T-helper 2 cell (primary cell): ENCODE data around the gene PIK3R3.
A peak's percentile ranks its signal among the peaks of the same experiment; 100 is the strongest.

ENCODE experiments used
- DNase-seq, 5 experiments: peaks; one replicate each; pipeline versions ENCODE4 v3.0.0 to v3.0.0-alpha.2; 2012 to 2022

PIK3R3 gene

GRCh38 chr1:46153732-46154131, 21.3 kb upstream of the PIK3R3 start:
- DNase-seq: no peak

GRCh38 chr1:46153228-46153627, 20.8 kb upstream of the PIK3R3 start:
- no peak for DNase-seq

DNA sequence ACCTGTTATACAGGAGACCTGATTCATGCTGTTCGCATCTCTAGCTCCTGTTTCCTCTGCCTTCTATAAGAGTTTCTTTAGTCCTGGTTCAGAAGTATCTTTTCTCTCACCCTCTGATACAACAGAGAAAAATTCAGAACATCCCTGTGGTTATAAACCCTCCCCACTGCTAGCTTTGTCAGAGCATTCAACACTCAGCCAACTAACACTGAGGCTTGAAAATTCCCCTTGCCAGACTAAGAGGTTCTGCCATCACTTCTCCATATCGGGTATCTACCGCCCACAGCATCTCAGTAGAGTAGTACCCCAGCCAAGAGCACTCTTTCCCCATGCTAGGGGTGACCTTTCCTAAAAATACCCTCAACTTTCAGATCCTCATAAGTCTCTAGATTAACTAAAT, 19.6 kb upstream of the PIK3R3 start:
- no peak for DNase-seq

DNA sequence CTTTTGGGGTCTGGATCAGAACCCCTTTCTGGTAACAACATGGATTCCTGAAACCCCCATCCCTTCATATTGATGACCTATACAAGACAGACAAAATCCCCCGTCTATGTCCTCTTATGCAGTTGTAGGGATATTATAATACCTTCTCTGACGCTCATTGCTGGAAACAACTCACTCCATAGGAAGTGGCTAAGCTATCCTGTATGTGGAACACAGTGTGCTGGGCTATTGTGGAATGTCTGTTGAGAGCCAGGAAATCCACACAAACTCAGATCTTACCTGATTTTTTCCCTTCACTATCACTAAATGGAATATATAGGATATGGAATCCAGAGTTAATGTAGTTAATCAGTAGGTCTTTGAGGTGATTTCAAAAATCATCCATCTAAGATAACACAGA, 17.7 kb upstream of the PIK3R3 start:
- no peak for DNase-seq

DNA sequence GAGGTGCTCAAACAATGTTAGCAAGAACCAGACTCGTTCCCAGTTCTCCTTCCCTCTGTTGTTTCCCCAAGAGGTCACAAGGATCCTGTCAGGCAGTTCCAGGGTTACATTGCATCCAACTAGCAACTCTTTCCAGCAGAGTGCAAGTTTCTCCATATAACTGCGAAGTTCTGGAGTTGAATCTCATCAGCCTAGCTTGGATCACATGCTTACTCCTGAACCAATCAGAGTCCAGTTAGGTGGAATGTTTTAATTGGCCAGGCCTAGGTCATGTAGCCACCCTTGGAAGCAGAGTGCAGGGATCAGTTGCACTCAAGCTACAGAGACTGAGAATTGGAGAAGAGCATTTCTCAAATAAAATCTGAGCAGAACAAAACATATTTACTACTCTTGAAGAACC, 15.9 kb upstream of the PIK3R3 start:
- no peak for DNase-seq

DNA sequence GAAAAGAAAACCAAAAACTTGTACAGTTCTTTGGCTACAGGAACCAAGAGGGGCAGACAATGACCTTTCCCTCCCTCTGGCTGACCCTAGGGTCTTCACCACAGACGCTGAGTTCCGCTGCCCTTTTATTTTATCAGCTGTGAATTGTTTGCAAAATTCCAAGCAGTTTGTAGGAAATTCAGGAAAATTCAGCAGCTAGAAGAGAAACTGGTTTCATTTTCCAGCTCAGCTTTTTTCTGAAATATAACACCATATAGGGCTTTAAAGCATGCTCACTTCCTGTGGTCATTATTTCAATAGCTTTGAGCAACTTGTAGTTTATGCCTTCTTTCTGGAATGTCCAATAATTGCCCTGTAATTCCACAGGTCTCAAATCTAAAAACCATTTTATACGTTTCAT, 5.5 kb upstream of the PIK3R3 start:
- DNase-seq: no peak

GRCh38 chr1:46136711-46137110, 4.3 kb upstream of the PIK3R3 start:
- no peak for DNase-seq

DNA sequence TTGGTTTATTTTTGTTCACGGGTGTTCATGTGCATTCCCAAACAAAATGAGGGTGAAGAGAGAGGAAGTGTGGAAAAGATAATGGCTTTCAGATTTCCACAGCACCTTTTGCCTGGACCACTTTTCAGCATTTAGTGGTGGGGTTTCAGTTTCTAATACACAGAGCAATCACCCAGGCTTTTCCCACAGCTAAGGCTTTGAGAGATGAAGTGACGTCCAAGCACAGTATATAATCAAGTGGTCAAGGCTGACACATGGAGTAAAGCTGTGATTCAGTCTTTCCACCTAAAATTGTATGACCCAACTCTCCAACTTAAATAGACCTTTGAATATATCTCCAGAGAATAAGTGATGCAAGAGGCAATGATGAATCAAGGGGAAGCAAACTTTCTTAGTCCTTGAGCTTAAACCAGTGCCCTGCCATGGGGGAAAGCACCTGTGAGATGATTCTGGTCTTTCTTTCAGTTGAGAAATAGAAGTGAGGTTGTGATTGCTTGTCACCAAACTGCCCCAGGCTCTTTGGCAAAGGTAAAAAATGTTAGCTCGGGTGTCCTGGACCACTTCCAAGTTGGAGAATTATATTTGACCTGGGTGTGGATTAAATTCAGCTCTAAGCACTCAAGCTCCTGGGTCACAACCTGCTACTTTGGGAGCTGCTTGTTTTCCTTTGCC, 2.4 kb upstream of the PIK3R3 start:
- no peak for DNase-seq

GRCh38 chr1:46133781-46134350, 1.4 kb upstream of the PIK3R3 start:
- no peak for DNase-seq

DNA sequence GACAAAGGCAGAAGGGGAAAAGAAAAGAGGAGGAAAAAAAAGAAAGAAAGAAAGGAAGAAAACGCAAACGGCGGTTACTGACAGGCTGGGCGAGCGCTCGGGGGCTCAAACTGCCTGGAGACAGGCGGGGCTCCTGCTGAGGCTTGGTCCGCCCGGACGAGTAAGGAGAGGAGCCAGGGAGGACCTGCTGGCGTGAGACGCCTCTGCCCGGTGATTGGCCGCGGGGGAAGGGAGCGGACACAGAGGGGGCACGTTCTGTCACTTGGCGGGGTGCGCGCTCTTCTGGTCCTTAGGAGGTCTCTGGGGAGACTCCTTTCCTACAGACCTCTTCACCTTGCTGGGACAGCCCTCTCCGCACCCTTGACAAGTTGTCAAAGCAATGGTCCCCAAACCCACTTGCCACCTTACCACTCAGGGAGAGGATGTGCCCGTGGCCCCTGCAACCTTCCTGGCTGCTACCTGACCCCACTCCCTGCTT, 791 bp upstream of the PIK3R3 start:
- peak in 1 of 5 experiments; percentile 24 for DNase-seq

DNA sequence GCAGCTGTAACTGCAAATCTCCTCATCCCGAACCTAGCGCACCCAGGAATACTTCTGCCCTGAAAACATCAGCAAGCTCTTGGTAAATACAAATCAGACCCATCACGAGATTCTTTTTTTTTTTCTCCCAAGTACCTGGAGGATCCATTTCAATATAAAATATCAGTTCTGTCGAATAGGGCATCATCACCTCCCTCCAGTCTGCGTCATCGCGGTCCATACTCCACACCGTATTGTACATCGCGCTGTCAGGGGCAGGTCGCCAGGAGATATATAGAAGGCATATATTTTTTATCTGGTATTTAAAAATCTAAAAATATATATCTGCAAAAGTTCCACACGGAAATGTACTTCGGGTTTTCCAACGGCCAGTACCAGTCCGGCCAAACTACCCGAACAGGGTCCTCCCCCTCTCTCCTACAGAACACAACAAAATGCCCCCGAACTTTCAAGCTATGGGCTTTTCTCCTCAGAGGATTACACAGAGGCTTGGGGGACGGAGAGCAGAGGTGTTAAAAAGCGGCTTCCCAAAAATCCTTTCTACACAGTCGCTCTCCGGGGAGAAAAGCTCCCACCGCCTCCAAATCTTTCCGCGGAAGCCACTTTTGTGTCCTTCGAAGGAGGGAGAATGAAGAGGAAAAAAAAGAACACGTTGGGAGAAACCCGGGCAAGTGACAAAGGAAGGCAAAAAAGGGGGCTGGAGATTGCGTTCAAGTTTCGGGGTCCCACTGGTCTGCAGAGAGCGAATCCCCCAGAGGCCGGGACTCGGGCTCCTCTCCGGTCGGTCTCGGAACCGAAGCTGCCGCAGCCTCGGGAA, 509 bp downstream of the PIK3R3 start:
- DNase-seq: peak in 4 of 5 experiments; percentile 7 to 52 (median 14)

GRCh38 chr1:46131093-46131492, 1.3 kb downstream of the PIK3R3 start:
- no peak for DNase-seq

- DNase-seq: no peak
Observed at GRCh38 chr1:46130606-46131005, 1.8 kb downstream of the PIK3R3 start.

GRCh38 chr1:46130121-46130520, 2.3 kb downstream of the PIK3R3 start:
- no peak for DNase-seq

- DNase-seq: no peak
Observed at GRCh38 chr1:46128344-46128743, 4.1 kb downstream of the PIK3R3 start.

DNA sequence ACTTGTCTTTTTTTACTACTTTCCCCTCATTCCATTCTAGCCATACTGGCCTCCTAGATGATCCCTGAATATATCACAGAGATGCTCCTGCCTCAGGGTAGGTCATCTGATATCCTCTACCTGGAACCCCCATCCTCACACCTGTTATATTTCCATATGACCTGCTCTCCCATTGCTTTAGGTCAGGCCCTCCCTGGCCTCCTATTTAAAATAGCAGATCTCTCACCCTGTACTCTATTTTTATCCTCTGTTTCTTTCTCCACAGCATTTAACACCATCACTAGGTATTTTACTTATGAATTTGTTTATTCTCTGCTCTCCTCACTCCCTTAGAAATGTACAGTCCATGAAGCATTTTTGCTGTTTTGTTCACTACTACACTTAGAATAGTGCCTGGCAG, 13.6 kb downstream of the PIK3R3 start:
- no peak for DNase-seq

DNA sequence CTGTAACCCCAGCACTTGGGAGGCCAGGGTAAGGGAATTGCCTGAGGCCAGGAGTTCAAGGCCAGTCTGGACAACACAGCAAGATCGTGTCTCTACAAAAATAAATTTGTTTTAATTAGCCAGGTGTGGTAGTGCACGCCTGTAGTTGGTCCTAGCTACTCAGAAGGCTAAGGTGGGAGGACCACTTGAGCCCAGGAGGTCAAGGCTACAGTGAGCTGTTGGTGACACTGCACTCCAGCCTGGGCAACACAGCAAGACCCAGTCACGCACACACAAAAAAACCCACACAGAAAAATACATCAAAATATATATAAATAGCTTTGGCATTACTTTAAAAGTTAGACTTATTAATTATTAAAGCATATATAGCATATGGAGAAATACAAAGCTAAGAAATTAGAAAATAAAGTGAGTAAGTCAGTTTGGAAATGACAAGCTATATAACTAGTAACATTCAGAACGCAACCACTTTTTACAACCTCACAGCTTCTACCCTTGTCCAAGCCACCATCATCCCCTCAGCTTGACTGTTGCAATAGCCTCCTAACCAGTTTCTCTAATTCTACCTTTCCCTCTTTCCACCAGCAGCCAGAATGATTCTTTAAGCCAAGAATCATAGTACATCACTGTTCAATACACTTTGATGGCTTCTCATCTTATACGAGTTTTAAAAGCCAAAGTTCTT, 14.5 kb downstream of the PIK3R3 start:
- no peak for DNase-seq

GRCh38 chr1:46114925-46115603, 17.4 kb downstream of the PIK3R3 start:
- no peak for DNase-seq

DNA sequence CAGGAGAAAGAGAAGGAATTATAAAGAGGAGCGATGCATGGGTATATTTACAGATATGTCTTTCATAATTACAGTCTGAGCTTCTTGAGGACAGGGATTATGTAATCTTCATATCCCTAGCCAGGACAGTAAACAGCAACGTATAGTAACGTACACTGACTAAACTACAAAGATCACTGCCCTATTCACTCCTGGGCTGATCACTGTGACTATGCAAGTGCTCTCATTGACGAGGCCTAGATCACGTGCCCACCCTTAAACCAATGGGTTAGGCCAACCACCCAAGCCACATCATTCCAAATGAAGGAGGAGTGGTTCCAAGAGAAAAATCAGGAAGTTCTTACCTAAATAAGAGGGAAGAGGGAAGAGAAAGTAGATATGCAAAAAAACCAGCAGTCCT, 18.5 kb downstream of the PIK3R3 start:
- DNase-seq: no peak

DNA sequence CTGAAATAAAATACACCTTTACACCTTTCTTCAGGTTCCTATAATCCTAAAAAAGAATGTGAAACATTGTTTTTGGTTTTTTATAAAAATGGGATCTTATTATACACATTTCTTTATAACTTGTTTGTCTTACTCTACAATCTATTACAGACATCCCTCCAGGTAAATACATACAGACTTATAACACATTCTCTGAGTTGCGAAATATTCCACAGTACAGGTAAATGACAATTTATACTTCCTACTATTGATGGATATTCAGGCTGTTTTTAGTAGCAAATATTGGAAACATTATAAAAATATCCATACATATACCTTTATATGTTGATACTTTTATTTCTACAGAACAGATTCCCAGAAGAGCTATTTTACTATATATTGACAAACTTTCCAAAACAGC, 20.3 kb downstream of the PIK3R3 start:
- no peak for DNase-seq

DNA sequence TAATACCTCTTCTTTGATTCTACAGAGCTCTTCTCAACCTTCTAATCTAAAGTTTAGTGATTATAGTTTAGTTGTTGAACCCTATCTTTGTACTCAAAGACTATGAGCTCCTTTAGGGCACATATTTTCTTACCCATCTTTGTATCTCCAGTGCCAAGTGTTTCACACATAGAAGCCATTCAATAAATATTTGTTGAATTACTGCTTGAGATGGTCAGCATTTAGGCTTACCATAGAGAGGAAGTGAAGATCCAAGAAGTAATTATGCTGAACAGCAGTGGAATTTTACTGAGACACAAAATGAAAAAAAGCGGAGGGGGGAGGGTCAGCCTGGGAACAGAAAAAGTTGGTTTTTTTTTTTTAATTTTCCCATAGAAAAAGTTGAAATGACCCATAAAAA, 21.9 kb downstream of the PIK3R3 start:
- no peak for DNase-seq

DNA sequence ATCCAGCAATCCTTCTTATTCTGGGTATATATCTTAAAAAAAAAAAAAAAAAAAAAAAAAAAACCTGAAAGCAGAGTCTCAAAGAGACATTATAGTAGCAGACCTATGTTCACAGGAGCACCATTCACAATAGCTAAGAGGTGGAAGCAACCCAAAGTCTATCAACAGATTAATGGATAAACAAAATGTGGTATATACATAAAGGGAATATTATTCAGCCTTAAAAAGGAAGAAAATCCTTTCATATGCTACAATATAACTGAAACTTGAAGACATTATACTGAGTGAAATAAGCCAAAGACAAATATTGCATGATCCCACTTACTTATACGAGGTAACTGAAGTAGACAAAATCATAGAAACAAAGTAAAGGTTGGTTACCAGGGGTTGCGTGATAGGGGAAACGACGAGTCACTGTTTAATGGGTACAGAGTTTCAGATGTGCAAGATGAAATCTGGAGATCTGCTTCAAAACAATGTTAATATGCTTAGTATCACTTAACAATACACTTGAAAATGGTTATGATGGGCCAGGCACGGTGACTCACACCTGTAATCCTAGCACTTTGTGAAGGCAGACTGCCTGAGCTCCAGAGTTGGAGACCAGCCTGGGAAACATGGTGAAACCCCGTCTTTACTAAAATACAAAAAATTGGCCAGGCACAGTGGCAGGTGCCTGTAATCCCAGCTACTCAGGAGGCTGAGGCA, 29.5 kb downstream of the PIK3R3 start:
- DNase-seq: peak in 1 of 5 experiments; percentile 22
